GM10266 (cell line): ENCODE measurements around the gene NOP9.

ENCODE experiments used
- DNase-seq: peaks from one replicate; pipeline ENCODE4 v3.0.0; 2012; ENCODE audit errors: extremely low spot score
- TF ChIP-seq, protein P1 (sequence below): IDR thresholded peaks from 2 replicates; pipeline ENCODE4 v1.5.1; 2012; ENCODE audit warnings: mild to moderate bottlenecking, low read depth; ENCODE audit not compliant: control insufficient read depth, insufficient read depth; ENCODE audit errors: missing control alignments

NOP9 gene

GRCh38 chr14:24315807-24316596, 16.4 kb downstream of the NOP9 start:
- no peak for DNase-seq
- TF ChIP-seq, protein P1, sequence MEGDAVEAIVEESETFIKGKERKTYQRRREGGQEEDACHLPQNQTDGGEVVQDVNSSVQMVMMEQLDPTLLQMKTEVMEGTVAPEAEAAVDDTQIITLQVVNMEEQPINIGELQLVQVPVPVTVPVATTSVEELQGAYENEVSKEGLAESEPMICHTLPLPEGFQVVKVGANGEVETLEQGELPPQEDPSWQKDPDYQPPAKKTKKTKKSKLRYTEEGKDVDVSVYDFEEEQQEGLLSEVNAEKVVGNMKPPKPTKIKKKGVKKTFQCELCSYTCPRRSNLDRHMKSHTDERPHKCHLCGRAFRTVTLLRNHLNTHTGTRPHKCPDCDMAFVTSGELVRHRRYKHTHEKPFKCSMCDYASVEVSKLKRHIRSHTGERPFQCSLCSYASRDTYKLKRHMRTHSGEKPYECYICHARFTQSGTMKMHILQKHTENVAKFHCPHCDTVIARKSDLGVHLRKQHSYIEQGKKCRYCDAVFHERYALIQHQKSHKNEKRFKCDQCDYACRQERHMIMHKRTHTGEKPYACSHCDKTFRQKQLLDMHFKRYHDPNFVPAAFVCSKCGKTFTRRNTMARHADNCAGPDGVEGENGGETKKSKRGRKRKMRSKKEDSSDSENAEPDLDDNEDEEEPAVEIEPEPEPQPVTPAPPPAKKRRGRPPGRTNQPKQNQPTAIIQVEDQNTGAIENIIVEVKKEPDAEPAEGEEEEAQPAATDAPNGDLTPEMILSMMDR, result no peak

DNA sequence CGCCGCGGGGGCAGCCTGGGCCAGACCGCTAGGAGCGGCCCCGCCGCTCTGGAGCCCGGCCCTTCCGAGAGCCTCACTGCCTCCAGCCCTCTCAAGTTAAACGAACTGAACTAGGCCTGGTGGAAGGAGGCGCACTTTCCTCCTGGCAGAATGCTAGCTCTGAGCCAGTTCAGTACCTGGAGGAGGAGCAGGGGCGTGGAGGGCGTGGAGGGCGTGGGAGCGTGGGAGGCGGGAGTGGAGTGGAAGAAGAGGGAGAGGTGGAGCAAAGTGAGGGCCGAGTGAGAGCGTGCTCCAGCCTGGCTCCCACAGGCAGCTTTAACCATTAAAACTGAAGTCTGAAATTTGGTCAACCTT, 16.9 kb downstream of the NOP9 start:
- no peak for DNase-seq
- TF ChIP-seq, protein P1, result no peak

DNA sequence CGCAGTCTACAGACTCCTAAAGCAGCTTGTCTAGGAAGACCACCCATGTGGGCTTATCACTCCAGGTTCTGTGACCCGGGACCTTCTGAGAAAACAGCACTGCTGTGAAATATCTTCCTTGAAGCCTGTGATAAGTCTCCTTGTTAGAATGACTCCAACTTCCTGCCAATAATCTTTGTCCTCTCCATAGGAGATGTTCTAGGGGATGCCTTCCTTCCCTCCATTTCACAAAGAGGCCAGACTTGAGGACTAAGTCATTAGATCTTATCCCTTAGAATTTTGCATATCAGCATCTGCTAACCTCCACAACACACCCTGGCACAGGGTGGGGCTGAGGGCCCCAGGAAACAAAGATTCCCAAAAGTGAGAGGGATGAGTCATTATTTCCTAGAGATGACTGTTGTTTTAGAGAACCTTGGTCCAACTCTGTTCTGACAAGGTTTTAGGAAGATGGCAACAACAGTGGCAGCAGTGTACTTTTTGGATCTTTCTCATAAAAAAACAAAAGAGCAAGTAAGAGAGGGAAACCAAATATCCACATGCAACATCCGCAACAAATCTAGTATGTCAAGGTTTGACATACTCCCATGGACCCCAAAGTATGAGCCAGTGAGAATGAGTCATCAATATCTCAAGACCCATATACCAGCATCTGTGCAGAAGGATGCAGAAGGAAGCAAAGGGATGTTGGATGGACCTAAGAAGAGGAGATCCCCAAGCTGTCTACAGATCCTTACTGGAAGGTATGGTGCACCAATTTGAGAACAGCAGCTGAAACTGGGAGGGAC, 17.7 kb downstream of the NOP9 start:
- TF ChIP-seq, protein P1, result no peak
- no peak for DNase-seq

DNA sequence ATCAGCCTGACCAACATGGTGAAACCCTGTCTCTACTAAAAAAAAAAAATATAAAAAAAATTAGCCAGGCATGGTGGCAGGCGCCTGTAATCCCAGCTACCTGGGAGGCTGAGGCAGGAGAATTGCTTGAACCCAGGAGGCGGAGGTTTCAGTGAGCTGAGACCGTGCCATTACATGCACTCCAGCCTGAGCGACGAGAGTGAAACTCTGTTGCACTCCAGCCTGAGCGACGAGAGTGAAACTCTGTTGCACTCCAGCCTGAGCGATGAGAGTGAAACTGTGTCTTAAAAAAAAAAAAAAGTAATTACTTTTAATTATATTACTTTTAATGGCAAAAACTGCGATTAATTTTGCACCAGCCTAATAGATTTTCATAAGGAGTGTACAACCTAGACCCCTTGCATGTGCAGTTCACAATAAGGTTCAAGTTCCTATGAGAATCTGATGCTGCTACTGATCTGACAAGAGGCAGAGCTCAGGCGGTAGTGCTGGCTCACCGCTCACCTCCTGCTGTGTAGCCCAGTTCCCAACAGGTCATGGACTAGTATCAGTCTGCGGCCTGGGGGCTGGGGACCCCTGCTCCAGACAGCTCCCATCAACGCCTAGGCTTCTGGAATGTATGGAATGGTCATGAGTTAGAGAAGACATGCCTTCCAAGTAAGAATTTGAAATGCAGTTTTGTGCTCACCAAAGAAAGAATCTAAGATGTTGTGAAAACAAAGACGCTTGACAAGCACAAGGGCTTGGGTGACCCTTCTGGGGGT, 21.7 kb downstream of the NOP9 start:
- TF ChIP-seq, protein P1, result no peak
- DNase-seq, result no peak

GRCh38 chr14:24322672-24323071, 23.0 kb downstream of the NOP9 start:
- DNase-seq, result no peak
- TF ChIP-seq, protein P1, result no peak

- TF ChIP-seq, protein P1, result no peak
- DNase-seq, result no peak
Observed at GRCh38 chr14:24323341-24323740, 23.7 kb downstream of the NOP9 start.
